GM19025 (cell line): ENCODE measurements around the gene UBR1.
"Not testable (repeated sequence)": the region's sequence is repeated elsewhere in the genome, so short reads cannot be mapped to it uniquely, and the experiment has no call there.

ENCODE experiments used
- ATAC-seq: cut with Tn5 transposase; IDR thresholded peaks from one replicate; pipeline ENCODE4 v1.9.1; 2021; ENCODE audit warnings: mild to moderate bottlenecking, low read depth, moderate library complexity; ENCODE audit not compliant: unreplicated experiment

Gene UBR1

DNA sequence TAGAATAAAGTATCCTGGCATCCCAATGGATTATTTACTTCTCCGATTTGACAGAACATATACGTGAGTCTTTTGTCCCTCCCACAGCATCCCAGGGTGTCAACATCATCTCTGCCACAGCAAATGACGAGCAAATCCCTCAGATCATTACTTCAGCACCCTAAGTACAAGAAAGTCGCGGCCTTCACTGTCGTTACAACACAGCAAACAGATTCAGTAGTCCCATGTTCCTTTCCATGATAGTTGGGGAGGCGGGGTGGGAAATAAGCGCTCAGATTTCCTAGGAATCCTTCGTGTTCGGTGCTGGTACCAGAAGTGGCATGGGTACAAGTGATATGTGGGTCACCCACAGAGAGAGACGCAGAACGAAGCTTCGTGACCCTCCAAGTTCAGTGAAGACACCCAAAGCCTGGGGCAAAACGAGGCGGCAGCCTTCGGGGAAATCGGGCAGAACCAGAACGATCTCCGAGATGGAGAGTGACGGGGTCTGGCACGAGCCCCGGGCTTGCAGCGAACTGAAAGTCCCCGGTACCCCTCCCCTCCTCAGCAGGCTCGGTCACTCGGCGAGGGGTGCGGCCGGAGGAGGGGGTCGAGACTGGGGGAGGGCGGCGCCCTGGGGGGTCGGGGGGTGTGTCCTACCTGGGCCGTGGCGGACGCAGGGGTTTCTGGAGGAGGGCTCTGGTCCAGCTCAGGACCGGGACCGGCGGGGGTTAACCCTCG, 185.9 kb downstream of the UBR1 start:
- ATAC-seq, result no peak

DNA sequence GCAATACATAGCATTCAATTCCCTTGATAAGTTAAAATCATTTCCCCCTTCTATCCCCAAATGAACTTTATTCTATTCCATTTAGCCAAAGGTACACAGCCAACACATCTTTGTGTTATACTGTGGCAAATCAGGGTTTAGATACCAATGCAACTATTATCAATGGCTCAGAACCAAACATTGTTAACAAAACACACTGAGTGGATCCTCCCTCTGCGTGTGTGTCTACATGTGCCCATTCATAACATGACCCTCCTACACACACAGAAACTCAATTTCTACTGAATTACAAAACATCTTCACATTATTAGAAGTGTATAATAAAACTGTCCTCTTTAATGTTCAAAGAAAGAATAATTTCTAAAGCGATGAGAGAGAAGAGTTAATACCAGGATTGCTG, 186.5 kb downstream of the UBR1 start:
- no peak for ATAC-seq

DNA sequence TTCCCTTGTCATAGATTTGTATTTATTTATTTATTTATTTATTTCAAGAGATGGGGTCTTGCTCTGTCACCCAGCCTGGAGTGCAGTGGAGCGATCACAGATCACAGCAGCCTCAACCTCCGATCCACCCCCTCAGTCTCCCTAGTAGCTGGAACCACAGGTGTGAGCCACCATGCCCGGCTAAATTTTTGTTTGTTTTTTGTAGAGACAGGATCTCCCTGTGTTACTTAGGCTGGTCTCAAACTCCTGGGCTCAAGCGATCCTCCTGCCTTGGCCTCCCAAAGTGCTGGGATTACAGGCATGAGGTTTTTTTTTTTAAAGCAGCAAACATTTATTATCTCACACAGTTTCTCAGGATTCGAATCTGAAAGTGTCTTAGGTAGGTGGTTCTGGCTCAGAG, 187.8 kb downstream of the UBR1 start:
- ATAC-seq, result no peak

- ATAC-seq, result no peak
Observed at GRCh38 chr15:42915654-42916315, 190.1 kb downstream of the UBR1 start.

DNA sequence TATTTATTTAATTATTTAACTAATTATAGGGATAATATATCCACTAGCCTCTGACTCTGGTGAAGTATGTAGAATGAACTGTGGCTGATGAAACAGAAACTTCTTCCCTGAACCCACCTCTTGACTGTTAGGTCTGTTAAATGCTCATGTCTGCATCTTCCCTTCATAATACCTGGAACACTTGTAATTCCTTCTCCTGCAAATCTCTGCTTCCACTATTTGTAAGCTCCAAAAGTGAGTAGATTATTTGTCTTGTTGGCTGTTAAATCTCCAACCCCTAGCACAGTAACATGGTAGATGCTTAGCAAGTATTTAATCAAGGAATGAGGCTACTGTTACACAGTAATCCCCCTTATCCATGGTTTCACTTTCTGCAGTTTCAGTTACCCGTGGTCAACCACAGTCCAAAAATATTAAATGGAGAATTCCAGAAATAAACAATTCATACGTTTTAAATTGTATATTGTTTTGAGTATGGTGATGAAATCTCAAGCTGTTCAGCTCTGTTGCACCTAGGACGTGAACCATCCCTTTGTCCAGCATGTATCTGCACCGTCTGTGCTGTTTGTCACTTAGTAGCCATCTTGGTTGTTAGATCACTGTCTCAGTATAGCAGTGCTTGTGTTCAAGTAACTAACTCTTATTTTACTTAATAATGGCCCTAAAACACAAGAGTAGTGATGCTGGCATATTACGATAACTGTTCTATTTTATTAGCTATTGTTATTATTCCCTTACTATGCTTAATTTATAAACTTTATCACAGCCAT, 190.9 kb downstream of the UBR1 start:
- no peak for ATAC-seq

DNA sequence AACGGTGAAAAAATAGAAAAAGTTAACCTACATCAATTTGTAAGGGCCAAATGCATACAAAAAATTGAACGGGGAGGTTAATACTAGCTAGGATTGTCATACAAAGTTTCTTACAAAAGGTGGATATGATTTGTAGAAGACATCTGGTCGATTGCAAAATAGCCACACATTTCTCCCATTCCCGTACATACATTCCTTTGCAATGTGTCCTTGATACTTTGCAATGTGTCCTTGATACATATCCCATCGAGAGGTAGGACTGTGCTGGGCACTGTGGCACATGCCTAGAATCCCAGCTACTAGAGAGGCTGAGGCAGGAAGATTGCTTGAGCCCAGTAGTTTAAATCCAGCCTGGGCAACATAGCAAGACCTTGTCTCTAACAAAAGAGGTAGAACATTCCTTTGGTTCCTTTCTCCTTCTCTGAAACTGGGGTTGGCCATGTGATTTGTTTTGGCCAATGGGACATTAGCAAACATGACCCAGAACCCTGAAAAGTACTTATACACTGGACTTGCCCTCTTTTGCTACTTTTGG, 194.7 kb downstream of the UBR1 start:
- no peak for ATAC-seq

DNA sequence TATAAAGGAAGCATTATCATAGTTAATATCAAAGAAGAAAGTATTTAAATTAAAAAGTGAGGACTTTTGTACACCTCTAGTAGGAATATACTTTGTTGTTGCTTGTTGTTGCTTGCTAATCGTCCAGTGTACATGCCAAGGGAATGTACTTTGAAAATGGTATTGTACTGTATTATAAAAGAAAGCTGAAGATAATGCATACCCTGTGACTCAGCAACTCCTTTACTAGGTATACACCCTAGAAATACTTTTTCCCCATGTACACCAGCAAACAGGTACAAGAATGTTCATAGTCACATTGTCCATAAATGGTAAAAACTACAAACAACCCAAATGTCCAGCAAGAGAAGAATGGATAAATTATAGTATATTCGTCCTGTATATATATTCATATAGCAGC, 197.3 kb downstream of the UBR1 start:
- ATAC-seq, result no peak

- ATAC-seq, result no peak
Observed at GRCh38 chr15:42903388-42904324, 202.2 kb downstream of the UBR1 start.

- not testable (repeated sequence) for ATAC-seq
Observed at GRCh38 chr15:42893911-42894310, 211.9 kb downstream of the UBR1 start.
